Stimulated activated CD4-positive, alpha-beta T cell treated with anti-CD3 and anti-CD28 coated beads, Interleukin-2, amount 100 ng/mL, for 48 hours (primary cell): ENCODE measurements around the gene ZFP28.

ENCODE experiments used
- DNase-seq, 2 donors: peaks; one replicate each; pipeline ENCODE4 v3.0.0-alpha.2; 2020

ZFP28 gene

GRCh38 chr19:56538761-56539263, at the start of gene ZFP28:
Gene ZFP28 (plus strand): TSS chr19:56538948. CDS start chr19:56539019, 71 bp downstream.
- peak; percentile 56 to 63 for DNase-seq

GRCh38 chr19:56491399-56491798, 47.3 kb upstream of the ZFP28 start:
- no peak for DNase-seq

GRCh38 chr19:56504581-56504980, 34.2 kb upstream of the ZFP28 start:
- DNase-seq, result no peak

GRCh38 chr19:56507446-56508289, 31.1 kb upstream of the ZFP28 start, which contains the start of gene ZNF471:
Gene ZNF471 (plus strand): TSS chr19:56507855. CDS start chr19:56511572, 3,717 bp downstream.
- peak; percentile 55 to 63 for DNase-seq

- peak in 1 of 2 donors; percentile 0 for DNase-seq
Observed at GRCh38 chr19:56508290-56508778, 30.4 kb upstream of the ZFP28 start.

GRCh38 chr19:56525214-56525860, 13.4 kb upstream of the ZFP28 start:
- DNase-seq, result no peak

- DNase-seq, result no peak
Observed at GRCh38 chr19:56537442-56537841, 1.3 kb upstream of the ZFP28 start.

- peak; percentile 78 to 79 for DNase-seq
Observed at GRCh38 chr19:56538254-56538760, 441 bp upstream of the ZFP28 start.

GRCh38 chr19:56543776-56544175, 5.0 kb downstream of the ZFP28 start:
- DNase-seq, result no peak

- DNase-seq, result no peak
Observed at GRCh38 chr19:56547535-56547934, 8.8 kb downstream of the ZFP28 start.

- DNase-seq, result no peak
Observed at GRCh38 chr19:56554272-56554869, 15.6 kb downstream of the ZFP28 start.

- no peak for DNase-seq
Observed at GRCh38 chr19:56562766-56563165, 24.0 kb downstream of the ZFP28 start.

GRCh38 chr19:56566904-56567273, 28.1 kb downstream of the ZFP28 start:
- peak; percentile 41 to 48 for DNase-seq

GRCh38 chr19:56567274-56568120, 28.7 kb downstream of the ZFP28 start, which contains the start of gene ZNF470:
Gene ZNF470 (plus strand): TSS chr19:56567468. CDS start chr19:56570312, 2,844 bp downstream.
- DNase-seq, result peak; percentile 81 to 86

GRCh38 chr19:56572589-56572988, 33.8 kb downstream of the ZFP28 start:
- DNase-seq, result no peak

GRCh38 chr19:56573914-56574313, 35.2 kb downstream of the ZFP28 start:
- DNase-seq, result no peak

GRCh38 chr19:56577719-56578602, 39.2 kb downstream of the ZFP28 start:
- no peak for DNase-seq

- no peak for DNase-seq
Observed at GRCh38 chr19:56594446-56594782, 55.7 kb downstream of the ZFP28 start.

GRCh38 chr19:56594783-56595547, 56.2 kb downstream of the ZFP28 start, which contains the start of gene ZNF71:
Gene ZNF71 (plus strand): TSS chr19:56595302. CDS start chr19:56601559, 6,257 bp downstream.
- peak; percentile 76 to 82 for DNase-seq

GRCh38 chr19:56595548-56595899, 56.8 kb downstream of the ZFP28 start:
- DNase-seq, result peak in 1 of 2 donors; percentile 1
